B cell (primary cell): Measurements from ENCODE around the gene XPC. TPM values are rescaled to one million over a fixed set of nuclear protein-coding genes. Genes with fewer than 3 reads are reported as not detected.

Experiments
- ATAC-seq: fragments of 200-7000 bp; cut with Tn5 transposase; one replicate; pipeline ENCODE4 v1.10.0; 2021; ENCODE audit warnings: low read depth, mild to moderate bottlenecking, moderate number of reproducible peaks, moderate library complexity
- CTCF ChIA-PET: fragments of 350-600 bp; sonication (Branson Sonifier 250); formaldehyde crosslinking; loops from one replicate; lab custom pipeline; 2021; ENCODE audit warnings: antibody characterized with exemption, inconsistent platforms; lab: Charles Lee
- POLR2A ChIA-PET: fragments of 350-600 bp; sonication (Branson Sonifier 250); formaldehyde crosslinking; loops from one replicate; lab custom pipeline; 2021; ENCODE audit warnings: antibody characterized with exemption; lab: Charles Lee
- DNase-seq: peaks from one replicate; pipeline ENCODE4 v3.0.0; 2013
- H2AFZ ChIP-seq: 2 replicates; pipeline ENCODE4 v1.6.1; 2012; ENCODE audit warnings: mild to moderate bottlenecking, low read depth, low read length; ENCODE audit not compliant: insufficient read depth, poor library complexity, severe bottlenecking
- H3K27ac ChIP-seq, 2 donors: 1 replicate in 1 of 2; 2 replicates in 1 of 2; pipeline ENCODE4 v1.5.1; 2012 to 2013; ENCODE audit warnings: low read length in 2 of 2, mild to moderate bottlenecking in 2 of 2, moderate library complexity in 1 of 2
- H3K27me3 ChIP-seq, 4 experiments: fragments of 200-600 bp in 1 of 4; sonication (generic) in 1 of 4; replicated peaks in 1 of 4; 1 replicate in 2 of 4; 2 replicates in 2 of 4; pipeline versions ENCODE4 v1.6.1 to v1.7.0; 2013 to 2016; ENCODE audit warnings: low read length in 3 of 4, mild to moderate bottlenecking in 2 of 4, mixed read lengths in 1 of 4, moderate library complexity in 1 of 4; ENCODE audit not compliant: insufficient read depth in 4 of 4, control insufficient read depth in 3 of 4; ENCODE audit errors: control extremely low read depth in 1 of 4
- H3K36me3 ChIP-seq, 2 experiments: replicated peaks in 1 of 2; 1 replicate in 1 of 2; 2 replicates in 1 of 2; pipeline versions ENCODE4 v1.6.1 to v1.7.1; 2013; ENCODE audit warnings: low read length in 1 of 2; ENCODE audit not compliant: insufficient read depth in 2 of 2, control insufficient read depth in 1 of 2; ENCODE audit errors: control extremely low read depth in 1 of 2, extremely low read depth in 1 of 2
- H3K4me1 ChIP-seq, 2 donors: fragments of 200-600 bp in 1 of 2; sonication (generic) in 1 of 2; 1 replicate in 1 of 2; 2 replicates in 1 of 2; pipeline versions ENCODE4 v1.5.1 to v1.6.1; 2013 to 2017; ENCODE audit warnings: low read length in 2 of 2; ENCODE audit not compliant: control insufficient read depth in 2 of 2, insufficient read depth in 2 of 2
- H3K4me2 ChIP-seq: replicated peaks from 2 replicates; pipeline ENCODE3; 2012; ENCODE audit warnings: mild to moderate bottlenecking, low read depth, low read length; ENCODE audit not compliant: poor library complexity, severe bottlenecking
- H3K4me3 ChIP-seq, 5 experiments: fragments of 200-600 bp in 1 of 5; sonication (generic) in 1 of 5; 1 replicate in 3 of 5; 2 replicates in 2 of 5; pipeline versions ENCODE4 v1.5.1 to v1.7.0; 2011 to 2016; ENCODE audit warnings: low read length in 4 of 5, mild to moderate bottlenecking in 4 of 5, low read depth in 2 of 5, control low read depth in 1 of 5, moderate library complexity in 1 of 5; ENCODE audit not compliant: insufficient read depth in 1 of 5; ENCODE audit errors: control extremely low read depth in 1 of 5, extremely low read depth in 1 of 5
- H3K79me2 ChIP-seq: fragments of 200-600 bp; sonication (generic); one replicate; pipeline ENCODE4 v1.6.0; 2016; ENCODE audit warnings: low read length; ENCODE audit not compliant: control insufficient read depth, insufficient read depth
- H3K9ac ChIP-seq: fragments of 200-600 bp; sonication (generic); 2 replicates; pipeline ENCODE4 v1.6.1; 2017; ENCODE audit warnings: mild to moderate bottlenecking, low read length, moderate library complexity
- H3K9me3 ChIP-seq, 3 donors: one replicate each; pipeline versions ENCODE4 v1.6.1 to v1.7.1; 2013; ENCODE audit warnings: low read length in 2 of 3; ENCODE audit not compliant: control insufficient read depth in 2 of 3, insufficient read depth in 1 of 3; ENCODE audit errors: control extremely low read depth in 1 of 3
- H4K20me1 ChIP-seq: 2 replicates; pipeline ENCODE4 v1.6.0; 2012; ENCODE audit warnings: mild to moderate bottlenecking, low read length; ENCODE audit not compliant: insufficient read depth, control insufficient read depth, poor library complexity, severe bottlenecking
- H3K27ac Mint-ChIP-seq: one replicate; pipeline ENCODE4 v1.8.0; 2021; ENCODE audit warnings: mixed read lengths
- H3K27me3 Mint-ChIP-seq: one replicate; pipeline ENCODE4 v1.8.0; 2021; ENCODE audit warnings: mixed read lengths
- H3K4me1 Mint-ChIP-seq: one replicate; pipeline ENCODE4 v1.8.0; 2021; ENCODE audit warnings: mixed read lengths
- H3K4me3 Mint-ChIP-seq: one replicate; pipeline ENCODE4 v1.8.0; 2021; ENCODE audit warnings: mixed read lengths
- H3K9me3 Mint-ChIP-seq: one replicate; pipeline ENCODE4 v1.8.0; 2022; ENCODE audit warnings: mixed read lengths; ENCODE audit not compliant: insufficient read depth
- EZH2 ChIP-seq: IDR thresholded peaks from 2 replicates; pipeline ENCODE4 v1.6.1; 2012; ENCODE audit warnings: borderline replicate concordance, low read depth, mild to moderate bottlenecking, moderate library complexity, low read length; ENCODE audit not compliant: insufficient read depth, poor library complexity, severe bottlenecking
- WGBS: methylation state at CpG from one replicate; pipeline ENCODE4 v1.1.5; 2013; ENCODE audit warnings: missing lambda C conversion rate; ENCODE audit not compliant: insufficient coverage; 5-methylcytosine and 5-hydroxymethylcytosine counted together
- intact Hi-C: fragments of 100-400 bp; cut with micrococcal nuclease; formaldehyde crosslinking; loops from one replicate; pipeline ENCODE4 v1.10.0; 2022
- polyA plus RNA-seq: library from polyadenylated mRNA; depleted of rRNA; stranded (reverse); fragments of >200 nt; gene quantifications from 2 replicates; pipeline ENCODE4 v1.2.3, GENCODE V29; 2012
- total RNA-seq, 2 donors: library from RNA; stranded (reverse); fragments of 120-200 nt in 1 of 2; gene quantifications; 1 replicate in 1 of 2; 2 replicates in 1 of 2; pipeline versions ENCODE4 v1.2.3 to v1.2.4, GENCODE V29; 2013 to 2022
- TF ChIP-seq, protein P1 (sequence below): fragments of 200-600 bp; IDR thresholded peaks from one replicate; pipeline ENCODE4 v1.8.0; 2022; ENCODE audit warnings: antibody characterized with exemption, mild to moderate bottlenecking

XPC gene
- total and polyA plus RNA-seq, 2 donors (not counting 1 experiment from before 2014, with no cell fraction given) = 22.5 to 67.6 TPM

DNA sequence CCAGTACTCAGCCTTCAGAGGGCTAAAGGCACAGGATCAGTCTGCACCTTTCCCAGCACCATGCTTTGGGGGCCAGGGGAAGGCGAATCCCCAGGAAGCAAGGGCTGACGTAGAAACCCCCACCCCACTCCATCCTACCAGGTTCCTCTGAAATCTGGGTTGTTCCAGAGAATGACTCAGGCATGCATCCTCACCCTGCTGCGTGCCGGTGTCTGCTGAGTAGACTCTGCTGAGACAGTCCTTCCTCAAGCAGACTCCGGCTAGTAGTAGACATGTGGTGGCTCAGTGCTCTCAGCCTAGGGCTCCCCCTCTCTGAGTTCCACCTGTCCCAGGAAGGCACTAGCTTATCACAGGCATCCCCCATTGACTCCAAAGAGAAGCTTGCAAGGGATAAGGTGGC is 44.5 kb downstream of the XPC start:
- Histone ChIP-seq H3K4me2 (no peak overlapping the region), H3K9ac (no peak overlapping the region), H3K4me3 (no peak overlapping the region), H3K27me3 (no peaks in the 10 kb centered on the region), H3K79me2 (peaks cover 5% of the 10 kb centered on the region), H4K20me1 (peaks cover 7% of the 10 kb centered on the region), H3K4me1 (no peaks in the 10 kb centered on the region), H2AFZ (no peak overlapping the region), H3K36me3 (peaks cover 0 to 73% of the 10 kb centered on the region in 2 experiments), H3K9me3 (no peaks in the 10 kb centered on the region), H3K27ac (no peak overlapping the region)
- Mint-ChIP-seq H3K4me1 (no peaks in the 10 kb centered on the region), H3K27me3 (no peaks in the 10 kb centered on the region), H3K9me3 (no peaks in the 10 kb centered on the region), H3K4me3 (no peak overlapping the region), H3K27ac (no peak overlapping the region)
- CTCF ChIA-PET = interaction anchor here (0.6 kb wide), 1 partner anchor 1298 kb away, joined by 3 read pairs; no protein-coding TSS in a partner anchor
- no peak for TF ChIP-seq EZH2
- TF ChIP-seq, protein P1, sequence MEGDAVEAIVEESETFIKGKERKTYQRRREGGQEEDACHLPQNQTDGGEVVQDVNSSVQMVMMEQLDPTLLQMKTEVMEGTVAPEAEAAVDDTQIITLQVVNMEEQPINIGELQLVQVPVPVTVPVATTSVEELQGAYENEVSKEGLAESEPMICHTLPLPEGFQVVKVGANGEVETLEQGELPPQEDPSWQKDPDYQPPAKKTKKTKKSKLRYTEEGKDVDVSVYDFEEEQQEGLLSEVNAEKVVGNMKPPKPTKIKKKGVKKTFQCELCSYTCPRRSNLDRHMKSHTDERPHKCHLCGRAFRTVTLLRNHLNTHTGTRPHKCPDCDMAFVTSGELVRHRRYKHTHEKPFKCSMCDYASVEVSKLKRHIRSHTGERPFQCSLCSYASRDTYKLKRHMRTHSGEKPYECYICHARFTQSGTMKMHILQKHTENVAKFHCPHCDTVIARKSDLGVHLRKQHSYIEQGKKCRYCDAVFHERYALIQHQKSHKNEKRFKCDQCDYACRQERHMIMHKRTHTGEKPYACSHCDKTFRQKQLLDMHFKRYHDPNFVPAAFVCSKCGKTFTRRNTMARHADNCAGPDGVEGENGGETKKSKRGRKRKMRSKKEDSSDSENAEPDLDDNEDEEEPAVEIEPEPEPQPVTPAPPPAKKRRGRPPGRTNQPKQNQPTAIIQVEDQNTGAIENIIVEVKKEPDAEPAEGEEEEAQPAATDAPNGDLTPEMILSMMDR = no peak
- POLR2A ChIA-PET = no interaction called here
- DNase-seq = no peak
- 95% methylated on average over 5 of the region's 5 CpGs for WGBS
- intact Hi-C loops = no loop called here
- ATAC-seq = no peak

DNA sequence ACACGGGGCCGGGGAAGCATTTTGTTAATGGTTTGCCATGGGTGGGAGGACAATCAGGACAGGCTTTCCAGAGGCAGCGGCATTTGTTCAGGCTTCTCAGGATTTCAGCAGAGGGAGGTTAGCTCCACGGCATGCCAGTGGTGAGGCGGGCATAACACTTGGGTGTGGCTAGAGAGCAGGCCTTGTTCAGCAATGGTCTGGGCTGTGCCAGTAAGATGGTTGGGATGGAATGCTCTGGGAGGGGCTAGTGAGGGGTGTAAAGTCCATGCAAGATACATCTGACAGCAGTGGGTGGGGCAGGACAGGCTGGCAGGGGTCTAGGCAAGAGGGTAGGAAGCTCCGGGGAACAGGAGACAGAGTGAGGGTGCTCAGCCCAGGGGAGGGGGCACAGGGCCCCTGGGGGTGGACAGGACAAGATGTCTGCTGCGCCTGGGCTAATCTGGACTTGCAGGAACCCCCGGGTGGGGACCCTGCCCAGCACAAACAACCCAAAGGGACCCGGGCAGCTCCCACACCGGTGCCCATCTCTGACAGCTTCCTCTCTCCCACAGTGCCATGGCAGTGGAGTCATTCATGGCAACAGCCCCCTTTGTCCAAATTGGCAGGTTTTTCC is 45.1 kb downstream of the XPC start:
- Mint-ChIP-seq H3K27me3 (no peaks in the 10 kb centered on the region), H3K4me3 (no peak overlapping the region), H3K27ac (no peak overlapping the region), H3K9me3 (no peaks in the 10 kb centered on the region), H3K4me1 (peaks cover under 1% of the 10 kb centered on the region)
- no peak for DNase-seq
- 97% methylated on average over 10 of the region's 10 CpGs for WGBS
- peaks cover 0 to 76% of the 10 kb centered on the region in 2 experiments for H3K36me3 ChIP-seq
- POLR2A ChIA-PET = no interaction called here
- no peaks in the 10 kb centered on the region for H3K27me3 ChIP-seq
- no peak overlapping the region for H3K4me3 ChIP-seq
- CTCF ChIA-PET = interaction anchor here (0.6 to 0.8 kb wide), 2 partner anchors 12 to 1298 kb away, joined by 3 read pairs; no protein-coding TSS in a partner anchor
- no peak overlapping the region for H2AFZ ChIP-seq
- no peak overlapping the region for H3K9ac ChIP-seq
- TF ChIP-seq EZH2 = no peak
- TF ChIP-seq, protein P1 = no peak
- ATAC-seq = no peak
- H3K4me2 ChIP-seq = no peak overlapping the region
- no peak overlapping the region for H3K27ac ChIP-seq
- H4K20me1 ChIP-seq = peaks cover 13% of the 10 kb centered on the region
- no peaks in the 10 kb centered on the region for H3K4me1 ChIP-seq
- intact Hi-C loops = no loop called here
- no peaks in the 10 kb centered on the region for H3K9me3 ChIP-seq
- peaks cover 11% of the 10 kb centered on the region for H3K79me2 ChIP-seq
